WTC11 (cell line): Measurements from ENCODE around the gene PCK2. TPM values are rescaled to one million over a fixed set of nuclear protein-coding genes. Genes with fewer than 3 reads are reported as not detected.

Source experiments
- CBFB ChIP-seq: sonication (generic); formaldehyde crosslinking; IDR thresholded peaks from 2 replicates; pipeline ENCODE4 v1.8.1; 2022; ENCODE audit warnings: mild to moderate bottlenecking, low read depth, missing genetic modification reagents
- CREB1 ChIP-seq: sonication (generic); formaldehyde crosslinking; IDR thresholded peaks from 2 replicates; pipeline ENCODE4 v1.8.0; 2023; ENCODE audit warnings: mild to moderate bottlenecking, missing genetic modification reagents
- CREM ChIP-seq: sonication (generic); formaldehyde crosslinking; IDR thresholded peaks from 2 replicates; pipeline ENCODE4 v1.8.1; 2022; ENCODE audit warnings: mild to moderate bottlenecking, missing genetic modification reagents, moderate library complexity
- E2F1 ChIP-seq: sonication (generic); formaldehyde crosslinking; IDR thresholded peaks from 2 replicates; pipeline ENCODE4 v1.8.0; 2022; ENCODE audit warnings: mild to moderate bottlenecking, missing genetic modification reagents
- E2F5 ChIP-seq: sonication (generic); formaldehyde crosslinking; IDR thresholded peaks from 2 replicates; pipeline ENCODE4 v1.8.1; 2022; ENCODE audit warnings: mild to moderate bottlenecking, moderate library complexity, missing genetic modification reagents
- ERG ChIP-seq: fragments of 250-450 bp; sonication (Bioruptor Pico); IDR thresholded peaks from 2 replicates; pipeline ENCODE4 v1.8.0; 2021; ENCODE audit warnings: mild to moderate bottlenecking
- FOXJ3 ChIP-seq: sonication (generic); formaldehyde crosslinking; IDR thresholded peaks from 2 replicates; pipeline ENCODE4 v1.9.0; 2021; ENCODE audit warnings: missing genetic modification reagents, mild to moderate bottlenecking, borderline replicate concordance
- FOXK1 ChIP-seq: sonication (generic); formaldehyde crosslinking; IDR thresholded peaks from 2 replicates; pipeline ENCODE4 v1.8.0; 2022; ENCODE audit warnings: mild to moderate bottlenecking, moderate library complexity, missing genetic modification reagents
- FOXP4 ChIP-seq: sonication (generic); formaldehyde crosslinking; IDR thresholded peaks from 2 replicates; pipeline ENCODE4 v1.8.0; 2022; ENCODE audit warnings: mild to moderate bottlenecking, missing genetic modification reagents
- IRF1 ChIP-seq: sonication (generic); formaldehyde crosslinking; IDR thresholded peaks from 2 replicates; pipeline ENCODE4 v1.8.0; 2023; ENCODE audit warnings: missing genetic modification reagents
- JAZF1 ChIP-seq: fragments of 250-450 bp; sonication (Bioruptor Pico); IDR thresholded peaks from 2 replicates; pipeline ENCODE4 v1.9.0; 2021; ENCODE audit warnings: moderate library complexity, mild to moderate bottlenecking, inconsistent platforms
- JUN ChIP-seq: sonication (generic); formaldehyde crosslinking; IDR thresholded peaks from 2 replicates; pipeline ENCODE4 v1.8.0; 2023; ENCODE audit warnings: mild to moderate bottlenecking, missing genetic modification reagents
- NFYB ChIP-seq: sonication (generic); formaldehyde crosslinking; conservative IDR thresholded peaks from 2 replicates; pipeline ENCODE4 v1.8.0; 2022; ENCODE audit warnings: low read depth, missing genetic modification reagents
- NR1H2 ChIP-seq: sonication (generic); formaldehyde crosslinking; IDR thresholded peaks from 2 replicates; pipeline ENCODE4 v1.9.0; 2021; ENCODE audit warnings: mild to moderate bottlenecking, moderate library complexity, missing genetic modification reagents
- PREB ChIP-seq: sonication (generic); formaldehyde crosslinking; IDR thresholded peaks from 2 replicates; pipeline ENCODE4 v1.8.1; 2022; ENCODE audit warnings: mild to moderate bottlenecking, missing genetic modification reagents, moderate library complexity, borderline replicate concordance
- RELA ChIP-seq: sonication (generic); formaldehyde crosslinking; IDR thresholded peaks from 2 replicates; pipeline ENCODE4 v1.8.1; 2022; ENCODE audit warnings: missing genetic modification reagents, mild to moderate bottlenecking, borderline replicate concordance
- SP1 ChIP-seq: sonication (generic); formaldehyde crosslinking; conservative IDR thresholded peaks from 2 replicates; pipeline ENCODE4 v1.8.1; 2022; ENCODE audit warnings: missing genetic modification reagents
- USF1 ChIP-seq: sonication (generic); formaldehyde crosslinking; IDR thresholded peaks from 2 replicates; pipeline ENCODE4 v1.8.0; 2022; ENCODE audit warnings: mild to moderate bottlenecking, missing genetic modification reagents
- ZBTB21 ChIP-seq: sonication (generic); formaldehyde crosslinking; IDR thresholded peaks from 2 replicates; pipeline ENCODE4 v1.8.1; 2023; ENCODE audit warnings: mild to moderate bottlenecking, missing genetic modification reagents, borderline replicate concordance
- ZNF232 ChIP-seq: sonication (generic); formaldehyde crosslinking; IDR thresholded peaks from 2 replicates; pipeline ENCODE4 v1.8.0; 2022; ENCODE audit warnings: mild to moderate bottlenecking, missing genetic modification reagents
- ZNF263 ChIP-seq: sonication (generic); formaldehyde crosslinking; IDR thresholded peaks from 2 replicates; pipeline ENCODE4 v1.8.1; 2022; ENCODE audit warnings: low read depth, mild to moderate bottlenecking, moderate library complexity, missing genetic modification reagents
- ZNF512 ChIP-seq: sonication (generic); formaldehyde crosslinking; IDR thresholded peaks from 2 replicates; pipeline ENCODE4 v1.8.1; 2022; ENCODE audit warnings: missing genetic modification reagents, borderline replicate concordance
- total RNA-seq: library from RNA; stranded (reverse); gene quantifications from 3 replicates; pipeline ENCODE4 v1.2.3, GENCODE V29; 2021

Gene PCK2
- total RNA-seq, 1 experiment from 2014 or later = 67.0 TPM

GRCh38 chr14:24051789-24052655 lies 42.1 kb upstream of the PCK2 start, which contains the start of gene CARMIL3 (continued):
- peak; percentile 69; the same call in 1 of the 2 replicates for TF ChIP-seq ZNF232
- no peak for TF ChIP-seq FOXJ3 (CRISPR knock-in tag)
- TF ChIP-seq E2F5 (CRISPR knock-in tag) = peak; percentile 40
- TF ChIP-seq NR1H2 (CRISPR knock-in tag) = no peak
- TF ChIP-seq ZBTB21 (CRISPR knock-in tag) = no peak; the same call in 1 of the 2 replicates
- TF ChIP-seq FOXP4 (CRISPR knock-in tag) = peak; percentile 72
- TF ChIP-seq JUN (CRISPR knock-in tag) = peak; percentile 71; the same call in 1 of the 2 replicates
- peak; percentile 94 for TF ChIP-seq RELA (CRISPR knock-in tag)
- peak; percentile 47 for TF ChIP-seq SP1 (CRISPR knock-in tag)
- no peak for TF ChIP-seq CREM (CRISPR knock-in tag)
- TF ChIP-seq E2F1 (CRISPR knock-in tag) = no peak
- no peak for TF ChIP-seq ZNF263
- no peak for TF ChIP-seq USF1 (CRISPR knock-in tag)
- no peak for TF ChIP-seq NFYB (CRISPR knock-in tag)
- TF ChIP-seq PREB (CRISPR knock-in tag) = no peak; the same call in 1 of the 2 replicates
- TF ChIP-seq CBFB = no peak
- no peak for TF ChIP-seq ERG (CRISPR knock-in tag)
- no peak for TF ChIP-seq ZNF512 (CRISPR knock-in tag)
- peak; percentile 45; the same call in 1 of the 2 replicates for TF ChIP-seq CREB1 (CRISPR knock-in tag)
- TF ChIP-seq FOXK1 = peak; percentile 75
- TF ChIP-seq IRF1 (CRISPR knock-in tag) = no peak; the same call in 1 of the 2 replicates
- TF ChIP-seq JAZF1 (CRISPR knock-in tag) = no peak
